ENCODE data around the gene KRTAP10-6.

DNA sequence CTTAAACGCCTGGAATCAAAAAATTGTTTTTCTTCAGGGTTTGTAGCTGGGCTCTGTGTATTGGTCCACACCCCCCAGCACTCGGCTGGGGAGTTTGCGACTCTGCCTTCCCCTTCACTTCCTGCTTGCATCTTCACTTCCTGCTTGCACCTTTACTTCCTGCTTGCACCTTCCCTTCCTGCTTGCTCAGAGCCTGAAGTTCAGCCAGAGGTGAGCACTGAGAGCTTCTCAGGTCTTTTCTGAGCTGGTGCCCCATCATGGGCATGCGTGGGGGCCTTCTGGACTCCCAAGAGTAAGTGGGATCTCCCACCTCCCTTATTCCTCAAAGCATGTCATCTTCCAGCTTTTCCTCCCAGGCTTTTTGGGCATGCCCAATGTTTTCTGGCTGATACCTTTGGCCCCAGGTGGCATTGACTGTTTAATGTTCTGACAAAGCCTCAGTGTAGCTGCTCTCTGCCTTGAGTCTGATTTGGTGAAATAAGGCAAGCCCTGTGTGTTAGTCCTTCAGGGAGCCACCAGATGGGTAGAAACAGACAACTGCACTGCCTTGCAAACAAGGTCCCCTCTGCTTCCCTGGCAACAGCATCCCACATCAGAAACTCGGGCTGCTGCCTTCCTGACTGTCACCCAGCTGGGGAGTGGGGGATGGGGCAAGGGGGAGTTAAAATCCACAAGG, 44.5 kb downstream of the KRTAP10-6 start:
- TF ChIP-seq, protein P1, sequence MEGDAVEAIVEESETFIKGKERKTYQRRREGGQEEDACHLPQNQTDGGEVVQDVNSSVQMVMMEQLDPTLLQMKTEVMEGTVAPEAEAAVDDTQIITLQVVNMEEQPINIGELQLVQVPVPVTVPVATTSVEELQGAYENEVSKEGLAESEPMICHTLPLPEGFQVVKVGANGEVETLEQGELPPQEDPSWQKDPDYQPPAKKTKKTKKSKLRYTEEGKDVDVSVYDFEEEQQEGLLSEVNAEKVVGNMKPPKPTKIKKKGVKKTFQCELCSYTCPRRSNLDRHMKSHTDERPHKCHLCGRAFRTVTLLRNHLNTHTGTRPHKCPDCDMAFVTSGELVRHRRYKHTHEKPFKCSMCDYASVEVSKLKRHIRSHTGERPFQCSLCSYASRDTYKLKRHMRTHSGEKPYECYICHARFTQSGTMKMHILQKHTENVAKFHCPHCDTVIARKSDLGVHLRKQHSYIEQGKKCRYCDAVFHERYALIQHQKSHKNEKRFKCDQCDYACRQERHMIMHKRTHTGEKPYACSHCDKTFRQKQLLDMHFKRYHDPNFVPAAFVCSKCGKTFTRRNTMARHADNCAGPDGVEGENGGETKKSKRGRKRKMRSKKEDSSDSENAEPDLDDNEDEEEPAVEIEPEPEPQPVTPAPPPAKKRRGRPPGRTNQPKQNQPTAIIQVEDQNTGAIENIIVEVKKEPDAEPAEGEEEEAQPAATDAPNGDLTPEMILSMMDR (IDR thresholded peaks at IDR 0.05 in 8 of 11, conservative IDR thresholded peaks at IDR 0.05 in 3 of 11): no peak
- TF ChIP-seq POLR2AphosphoS5 (IDR thresholded peaks at IDR 0.05): peak in 1 of 3 donors; percentile 37
